SK-N-MC (cell line): ENCODE data around the gene DCP2.
"Not testable (repeated sequence)": the region's sequence is repeated elsewhere in the genome, so short reads cannot be mapped to it uniquely, and the experiment has no call there.

Source experiments
- DNase-seq: peaks from one replicate; pipeline ENCODE4 v3.0.0-alpha.2; 2011; ENCODE audit warnings: low read depth, low spot score
- H3K27ac ChIP-seq: fragments of 200-600 bp; sonication (generic); 2 replicates; pipeline ENCODE4 v1.5.1; 2016; ENCODE audit warnings: mixed run types
- H3K36me3 ChIP-seq: fragments of 200-600 bp; sonication (generic); 2 replicates; pipeline ENCODE4 v1.6.1; 2017; ENCODE audit warnings: antibody characterized with exemption, low read length, mixed read lengths; ENCODE audit not compliant: insufficient read depth
- H3K4me3 ChIP-seq: fragments of 200-600 bp; sonication (generic); 2 replicates; pipeline ENCODE4 v1.5.1; 2016
- H3K9ac ChIP-seq: fragments of 200-600 bp; sonication (generic); 2 replicates; pipeline ENCODE4 v1.8.0; 2017; ENCODE audit warnings: mixed run types, mixed read lengths; ENCODE audit not compliant: insufficient read length
- H3K9me3 ChIP-seq: fragments of 200-600 bp; sonication (generic); 2 replicates; pipeline ENCODE4 v1.6.1; 2017; ENCODE audit warnings: low read depth, mild to moderate bottlenecking, antibody characterized with exemption, low read length, moderate library complexity, mixed read lengths
- EZH2 ChIP-seq: fragments of 200-600 bp; sonication (generic); IDR thresholded peaks from one replicate; pipeline ENCODE4 v1.6.1; 2017; ENCODE audit warnings: antibody characterized with exemption
- FOXP2 ChIP-seq: optimal IDR thresholded peaks from 2 replicates; pipeline ENCODE3; 2011; ENCODE audit warnings: mild to moderate bottlenecking, moderate library complexity; ENCODE audit not compliant: insufficient read depth; ENCODE audit errors: extremely low read length, control extremely low read depth
- POLR2AphosphoS5 ChIP-seq: IDR thresholded peaks from 2 replicates; pipeline ENCODE4 v1.6.1; 2012; ENCODE audit warnings: mild to moderate bottlenecking, low read depth, low read length, borderline replicate concordance

The DCP2 gene

DNA sequence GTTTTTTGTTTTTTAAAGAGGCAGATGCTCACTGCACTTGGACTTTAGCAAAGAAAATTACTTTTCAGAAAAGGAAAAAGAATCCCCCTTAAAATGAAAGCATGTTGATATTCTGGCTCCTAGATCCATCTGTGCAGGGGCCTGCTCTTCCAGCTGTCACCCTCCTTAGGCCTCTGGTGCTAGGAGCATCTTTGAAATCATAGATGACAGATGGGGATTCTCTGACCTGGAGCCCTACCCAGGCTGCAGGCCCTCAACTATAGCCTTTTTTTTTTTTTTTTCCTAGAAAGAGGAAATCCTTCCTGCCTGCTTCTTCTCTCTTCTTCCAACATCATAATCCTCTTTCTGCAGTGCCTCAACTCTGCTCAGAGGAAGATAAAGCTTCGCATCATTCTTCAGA lies 16.3 kb upstream of the DCP2 start:
- H3K27ac ChIP-seq = no peak overlapping the region
- no peaks in the 10 kb centered on the region for H3K9me3 ChIP-seq
- DNase-seq = no peak
- no peaks in the 10 kb centered on the region for H3K36me3 ChIP-seq
- H3K4me3 ChIP-seq = no peak overlapping the region
- no peak overlapping the region for H3K9ac ChIP-seq
- no peak for TF ChIP-seq FOXP2
- TF ChIP-seq EZH2 = no peak
- TF ChIP-seq POLR2AphosphoS5 = no peak

DNA sequence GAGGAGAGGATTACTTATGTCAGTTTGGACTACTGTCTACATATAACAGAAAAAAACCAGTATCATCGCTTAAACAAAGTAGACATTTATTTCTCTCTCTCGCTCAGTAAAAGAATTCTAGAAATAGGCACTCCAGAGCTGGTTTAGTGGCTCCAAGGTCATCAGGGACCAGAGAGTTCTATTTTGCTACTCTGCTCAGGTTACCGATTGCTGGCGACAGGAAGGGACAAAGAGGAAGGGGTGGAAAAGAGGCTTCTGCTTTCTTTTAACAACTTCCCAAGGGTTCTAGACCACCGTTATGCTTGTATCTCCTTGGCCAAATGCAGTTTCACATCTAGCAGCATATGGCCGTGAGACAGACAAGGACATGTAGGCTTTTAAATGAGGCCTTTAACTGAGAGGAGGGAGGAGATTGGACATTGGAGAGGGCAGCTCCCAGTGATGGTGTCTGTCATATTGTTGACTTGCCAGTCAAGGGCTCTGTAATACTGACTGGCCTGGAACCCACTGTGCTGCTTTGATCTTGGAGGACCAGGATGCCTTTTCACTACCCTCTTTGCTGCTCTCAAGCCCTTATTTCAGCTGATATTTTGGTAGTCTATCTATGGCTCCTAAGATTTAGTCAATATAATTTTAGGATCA lies 15.6 kb upstream of the DCP2 start:
- TF ChIP-seq FOXP2 = no peak
- TF ChIP-seq POLR2AphosphoS5 = no peak
- no peak for TF ChIP-seq EZH2
- no peak for DNase-seq
- H3K4me3 ChIP-seq = no peak overlapping the region
- no peak overlapping the region for H3K9ac ChIP-seq
- no peaks in the 10 kb centered on the region for H3K36me3 ChIP-seq
- H3K9me3 ChIP-seq = no peaks in the 10 kb centered on the region
- no peak overlapping the region for H3K27ac ChIP-seq

DNA sequence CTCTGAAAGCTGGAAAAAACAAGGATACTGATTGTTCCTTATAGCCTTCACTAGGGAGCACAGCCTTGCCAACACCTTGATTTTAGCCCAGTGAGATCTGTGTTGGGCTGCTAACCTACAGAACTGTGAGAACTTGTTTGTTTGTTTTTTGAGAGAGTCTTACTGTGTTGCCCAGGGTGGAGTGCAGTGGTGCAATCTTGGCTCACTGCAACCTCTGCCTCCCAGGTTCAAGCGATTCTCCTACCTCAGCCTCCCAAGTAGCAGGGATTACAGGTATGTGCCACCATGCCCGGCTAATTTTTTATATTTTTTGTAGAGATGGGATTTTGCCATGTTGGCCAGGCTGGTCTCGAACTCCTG lies 13.2 kb upstream of the DCP2 start:
- not testable (repeated sequence) for H3K4me3 ChIP-seq, DNase-seq, H3K9me3 ChIP-seq, H3K9ac ChIP-seq, H3K36me3 ChIP-seq, H3K27ac ChIP-seq

DNA sequence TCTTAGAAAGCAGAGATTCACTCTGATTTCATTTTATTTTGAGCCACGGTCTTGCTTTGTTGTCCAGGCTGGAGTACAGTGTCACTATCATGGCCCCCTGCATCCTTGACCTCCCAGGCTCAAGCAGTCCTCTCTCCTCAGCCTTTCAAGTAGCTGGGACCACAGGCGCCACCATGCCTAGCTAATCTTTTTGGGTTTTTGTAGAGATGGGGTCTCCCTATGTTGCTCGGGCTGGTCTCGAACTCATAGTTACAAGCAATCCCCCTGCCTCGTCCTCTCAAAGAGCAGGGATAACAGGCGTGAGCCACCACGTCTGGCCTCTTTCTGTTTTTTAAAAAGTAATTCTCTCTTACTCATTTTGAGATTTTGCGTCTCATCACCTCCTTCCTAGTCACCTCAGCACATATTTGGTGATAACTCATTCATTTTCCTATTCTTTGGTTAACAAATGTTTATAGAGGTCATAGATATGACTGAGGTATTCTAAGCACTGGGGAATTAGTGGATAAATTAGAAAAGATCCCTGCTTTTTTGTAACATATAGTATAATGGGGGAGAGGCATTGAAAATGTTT lies 10.8 kb upstream of the DCP2 start:
- H3K9ac ChIP-seq = no peak overlapping the region
- H3K9me3 ChIP-seq = no peaks in the 10 kb centered on the region
- TF ChIP-seq EZH2 = no peak
- no peak for TF ChIP-seq POLR2AphosphoS5
- no peak for TF ChIP-seq FOXP2
- no peak for DNase-seq
- no peaks in the 10 kb centered on the region for H3K36me3 ChIP-seq
- no peak overlapping the region for H3K27ac ChIP-seq
- no peak overlapping the region for H3K4me3 ChIP-seq

DNA sequence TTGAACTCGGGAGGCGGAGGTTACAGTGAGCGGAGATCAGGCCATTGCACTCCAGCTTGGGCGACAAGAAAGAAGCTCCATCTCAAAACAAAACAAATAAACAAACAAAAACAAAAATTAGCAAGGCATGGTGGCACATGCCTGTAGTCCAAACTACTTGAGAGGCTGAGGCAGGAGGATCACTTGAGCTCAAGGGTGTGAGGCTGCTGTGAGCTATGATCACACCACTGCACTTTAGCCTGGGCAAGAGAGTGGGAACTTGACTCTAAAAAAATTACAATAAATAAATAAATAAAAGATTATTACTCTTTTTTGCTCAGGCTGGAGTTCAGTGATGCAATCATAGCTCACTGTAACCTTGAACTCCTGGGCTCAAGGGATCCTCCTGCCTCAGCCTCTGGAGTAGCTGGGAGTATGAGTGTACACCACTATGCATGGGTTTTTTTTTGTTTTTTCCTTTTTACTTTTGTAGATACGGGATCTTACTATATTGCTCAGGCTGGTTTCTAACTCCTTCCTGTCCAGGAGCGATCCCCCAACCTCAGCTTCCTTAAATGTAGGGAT lies 9.0 kb upstream of the DCP2 start:
- TF ChIP-seq FOXP2 (no peak), POLR2AphosphoS5 (no peak), EZH2 (no peak)
- Histone ChIP-seq H3K4me3 (no peak overlapping the region), H3K9me3 (no peaks in the 10 kb centered on the region), H3K9ac (no peak overlapping the region), H3K27ac (no peak overlapping the region), H3K36me3 (no peaks in the 10 kb centered on the region)
- no peak for DNase-seq

DNA sequence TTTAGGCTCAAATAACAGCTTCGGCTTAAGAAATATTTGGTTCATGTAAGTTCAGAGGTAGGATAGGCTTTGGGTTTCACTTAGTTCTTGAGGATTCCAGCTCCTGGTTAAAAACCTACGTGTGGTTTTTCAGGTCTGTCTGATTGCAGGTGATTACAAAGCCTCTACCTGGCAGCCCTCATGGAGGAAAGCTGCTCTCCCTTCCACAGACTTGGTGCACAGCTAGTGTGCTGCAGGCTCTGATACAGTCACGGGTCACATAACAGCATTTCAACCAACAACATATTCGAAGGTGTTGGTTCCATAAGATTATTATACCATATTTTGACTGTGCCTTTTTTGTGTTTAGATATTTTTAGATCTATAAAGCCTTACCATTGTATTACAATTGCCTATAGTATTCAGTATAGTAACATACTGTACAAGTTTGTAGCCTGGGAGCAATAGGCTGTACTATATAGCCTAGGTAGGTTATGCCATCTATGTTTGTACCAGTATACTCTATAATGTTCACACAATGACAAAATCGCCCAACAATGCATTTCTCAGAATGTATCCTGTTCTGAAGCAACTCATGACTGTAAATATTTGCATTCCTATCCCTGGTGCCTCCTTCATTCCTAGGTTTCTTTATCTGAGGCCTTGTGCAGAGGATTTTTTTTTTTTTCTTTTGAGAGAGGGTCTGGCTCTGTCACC lies 8.0 kb upstream of the DCP2 start:
- no peak for TF ChIP-seq EZH2
- no peak for TF ChIP-seq FOXP2
- H3K9me3 ChIP-seq = no peaks in the 10 kb centered on the region
- H3K27ac ChIP-seq = no peak overlapping the region
- H3K9ac ChIP-seq = no peak overlapping the region
- no peaks in the 10 kb centered on the region for H3K36me3 ChIP-seq
- no peak overlapping the region for H3K4me3 ChIP-seq
- no peak for DNase-seq

DNA sequence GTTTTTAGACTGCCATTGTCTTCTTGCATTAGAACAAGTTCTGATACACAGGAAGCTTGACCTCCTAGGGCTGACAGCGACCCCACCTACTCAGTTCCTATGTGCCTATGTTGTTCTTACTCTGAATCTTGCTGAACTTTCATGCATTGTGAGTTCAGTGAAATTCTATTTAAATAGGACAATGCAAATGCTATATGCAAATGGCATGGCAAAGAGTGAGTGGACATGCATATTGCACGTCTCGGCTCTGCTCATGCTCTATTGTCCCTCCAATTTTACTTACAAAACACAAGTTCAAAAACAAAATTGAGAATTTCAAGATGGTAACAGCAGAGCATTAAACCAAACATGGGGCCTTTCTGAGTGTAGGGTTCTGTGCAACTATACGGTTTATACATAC lies 5.3 kb upstream of the DCP2 start:
- Histone ChIP-seq H3K36me3 (no peaks in the 10 kb centered on the region), H3K4me3 (no peak overlapping the region), H3K9me3 (no peaks in the 10 kb centered on the region), H3K27ac (no peak overlapping the region), H3K9ac (no peak overlapping the region)
- TF ChIP-seq POLR2AphosphoS5 = no peak
- no peak for TF ChIP-seq EZH2
- no peak for TF ChIP-seq FOXP2
- no peak for DNase-seq

DNA sequence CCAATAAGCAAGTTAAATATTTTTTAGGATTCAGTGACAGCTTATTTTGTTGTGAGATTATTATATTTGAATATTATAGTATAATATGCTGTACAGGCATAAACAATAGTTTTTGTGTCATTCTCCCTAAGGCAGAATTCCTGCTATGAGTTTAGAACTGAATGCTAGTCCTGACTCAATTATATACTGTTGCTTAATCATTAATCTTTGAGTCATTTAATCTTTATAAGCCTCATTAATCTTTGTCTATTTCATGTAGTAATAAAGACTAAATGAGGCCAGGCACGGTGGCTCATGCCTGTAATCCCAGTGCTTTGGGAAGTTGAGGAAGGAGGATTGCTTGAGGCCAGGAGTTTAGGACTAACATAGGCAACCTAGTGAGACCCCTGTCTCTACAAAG lies 3.6 kb upstream of the DCP2 start:
- H3K27ac ChIP-seq = no peak overlapping the region
- H3K9me3 ChIP-seq = no peaks in the 10 kb centered on the region
- no peak for TF ChIP-seq FOXP2
- no peak for TF ChIP-seq POLR2AphosphoS5
- no peak for TF ChIP-seq EZH2
- no peak overlapping the region for H3K9ac ChIP-seq
- no peaks in the 10 kb centered on the region for H3K36me3 ChIP-seq
- H3K4me3 ChIP-seq = no peak overlapping the region
- no peak for DNase-seq
